ENCODE measurements around the gene SLC37A2. TPM values are rescaled to one million over a fixed set of nuclear protein-coding genes. Genes with fewer than 3 reads are reported as not detected.

SLC37A2 gene
- total RNA-seq, 6 experiments from 2014 or later = 1.7 to 4.5 (median 3.7) TPM

GRCh38 chr11:125114518-125114917, 51.4 kb downstream of the SLC37A2 start:
- TF ChIP-seq CTCF (IDR thresholded peaks at IDR 0.05) = peak; percentile 63; the same call in 1 of the 2 replicates
- DNase-seq = no peak
- H3K27ac Mint-ChIP-seq = no peak overlapping the region

GRCh38 chr11:125117429-125117828, 54.3 kb downstream of the SLC37A2 start:
- Mint-ChIP-seq H3K27me3 (ENCODE audit: insufficient read depth) (peaks cover 12% of the 10 kb centered on the region), H3K9me3 (no peaks in the 10 kb centered on the region), H3K27ac (no peak overlapping the region), H3K4me3 (no peak overlapping the region), H3K4me1 (ENCODE audit: low read depth) (no peaks in the 10 kb centered on the region), H3K36me3 (ENCODE audit: low read depth) (peaks cover 2% of the 10 kb centered on the region; the same call in 1 of the 2 replicates)
- no peak for DNase-seq
- TF ChIP-seq CTCF (IDR thresholded peaks at IDR 0.05) = no peak

More at GRCh38 chr11:125114518-125114917, 51.4 kb downstream of the SLC37A2 start:
- H3K9me3 Mint-ChIP-seq = 0 out of 2 replicates have a peak, but pooled peaks cover 6% of the 10 kb centered on the region
- no peak overlapping the region for H3K4me3 Mint-ChIP-seq
- H3K4me1 Mint-ChIP-seq (ENCODE audit: low read depth) = peaks cover 16% of the 10 kb centered on the region
- peaks cover 9% of the 10 kb centered on the region; the same call in 1 of the 2 replicates for H3K36me3 Mint-ChIP-seq (ENCODE audit: low read depth)
- peaks cover 9% of the 10 kb centered on the region for H3K27me3 Mint-ChIP-seq (ENCODE audit: insufficient read depth)

- Mint-ChIP-seq H3K4me3 (no peak overlapping the region), H3K4me1 (ENCODE audit: low read depth) (peaks cover 16% of the 10 kb centered on the region), H3K9me3 (no peaks in the 10 kb centered on the region), H3K27me3 (ENCODE audit: insufficient read depth) (peaks cover 16% of the 10 kb centered on the region), H3K36me3 (ENCODE audit: low read depth) (no peaks in the 10 kb centered on the region), H3K27ac (no peak overlapping the region)
- no peak for DNase-seq
- TF ChIP-seq CTCF (IDR thresholded peaks at IDR 0.05) = no peak
These were observed 60.3 kb downstream of the SLC37A2 start for GRCh38 chr11:125123194-125123946.

- no peak overlapping the region for H3K4me3 Mint-ChIP-seq
- no peaks in the 10 kb centered on the region for H3K9me3 Mint-ChIP-seq
- no peaks in the 10 kb centered on the region for H3K36me3 Mint-ChIP-seq (ENCODE audit: low read depth)
- peak; percentile 65 for TF ChIP-seq CTCF (IDR thresholded peaks at IDR 0.05)
- peaks cover 23% of the 10 kb centered on the region for H3K4me1 Mint-ChIP-seq (ENCODE audit: low read depth)
- H3K27ac Mint-ChIP-seq = no peak overlapping the region
- peaks cover 16% of the 10 kb centered on the region for H3K27me3 Mint-ChIP-seq (ENCODE audit: insufficient read depth)
- peak; percentile 17 for DNase-seq
These were observed 61.0 kb downstream of the SLC37A2 start for GRCh38 chr11:125123947-125124617.

- H3K9me3 Mint-ChIP-seq = no peaks in the 10 kb centered on the region
- H3K27ac Mint-ChIP-seq = no peak overlapping the region
- no peak for TF ChIP-seq CTCF (IDR thresholded peaks at IDR 0.05)
- H3K27me3 Mint-ChIP-seq (ENCODE audit: insufficient read depth) = peaks cover 13% of the 10 kb centered on the region
- H3K4me1 Mint-ChIP-seq (ENCODE audit: low read depth) = peaks cover 28% of the 10 kb centered on the region
- H3K4me3 Mint-ChIP-seq = no peak overlapping the region
- H3K36me3 Mint-ChIP-seq (ENCODE audit: low read depth) = no peaks in the 10 kb centered on the region
- DNase-seq = no peak
These were observed 61.5 kb downstream of the SLC37A2 start for GRCh38 chr11:125124618-125124992.
